Measurements from ENCODE around the gene SH2D7.
"Not testable (repeated sequence)": the region's sequence is repeated elsewhere in the genome, so short reads cannot be mapped to it uniquely, and the experiment has no call there.

SH2D7 gene

GRCh38 chr15:78146425-78147154, 54.2 kb downstream of the SH2D7 start:
- no peak for DNase-seq

- DNase-seq = no peak
These were observed 55.2 kb downstream of the SH2D7 start for GRCh38 chr15:78147566-78147965.

- DNase-seq = no peak
These were observed 56.2 kb downstream of the SH2D7 start for GRCh38 chr15:78148392-78149067.

GRCh38 chr15:78149068-78149804, 56.9 kb downstream of the SH2D7 start, which contains the start of gene IDH3A:
IDH3A (plus strand) TSS chr15:78149362; CDS start chr15:78149404, 42 bp downstream.
- peak; percentile 100 for DNase-seq

- no peak for DNase-seq
These were observed 57.7 kb downstream of the SH2D7 start for GRCh38 chr15:78149805-78150751.

GRCh38 chr15:78151075-78151474, 58.7 kb downstream of the SH2D7 start:
- not testable (repeated sequence) for DNase-seq

Measured in activated CD4-positive, alpha-beta T cell treated with anti-CD3 and anti-CD28 coated beads, Interleukin-2, amount 50 U/mL, for 1 hour (primary cell).